ENCODE measurements around the gene TOPBP1. TPM values are rescaled to one million over a fixed set of nuclear protein-coding genes. Genes with fewer than 3 reads are reported as not detected.
"Not testable (repeated sequence)": the region's sequence is repeated elsewhere in the genome, so short reads cannot be mapped to it uniquely, and the experiment has no call there.

Gene TOPBP1
- total RNA-seq, 2 experiments from 2014 or later, result 131 to 139 TPM

- H4K20me1 ChIP-seq (ENCODE audit: insufficient read depth, low read length), result no peaks in the 10 kb centered on the region
- no TSS peak for BruUV-seq (replicated peaks)
- TF ChIP-seq EZH2phosphoT487 (IDR thresholded peaks at IDR 0.05; ENCODE audit: borderline replicate concordance, low read depth, low read length), result no peak
- TF ChIP-seq CTCF (conservative IDR thresholded peaks at IDR 0.05; ENCODE audit: low read length), result no peak
- H3K9me3 ChIP-seq (ENCODE audit: low read length), result no peaks in the 10 kb centered on the region
- no peak overlapping the region for H3K4me3 ChIP-seq (ENCODE audit: low read depth, low read length, poor library complexity, severe bottlenecking)
- no peaks in the 10 kb centered on the region for H3K79me2 ChIP-seq (ENCODE audit: insufficient read depth, low read depth, low read length)
- CTCF ChIA-PET (ENCODE audit: unreplicated experiment), result no interaction called here
- H3K36me3 ChIP-seq (ENCODE audit: insufficient read depth, low read length), result no peaks in the 10 kb centered on the region
- H3K4me1 ChIP-seq (ENCODE audit: insufficient read depth, low read length, poor library complexity, severe bottlenecking), result peaks cover 20% of the 10 kb centered on the region
- H3K27ac ChIP-seq (ENCODE audit: low read depth, low read length, poor library complexity, severe bottlenecking), result no peak overlapping the region
- peak overlapping the region; percentile 24 for H3K4me2 ChIP-seq (ENCODE audit: low read length)
- H3K9me2 ChIP-seq (ENCODE audit: insufficient read depth, low read length), result no peaks in the 10 kb centered on the region
- intact Hi-C loops (cut with micrococcal nuclease; ENCODE audit: unreplicated experiment), result no loop called here
- H2AFZ ChIP-seq (ENCODE audit: low read length), result peak overlapping the region; percentile 57; the same call in 1 of the 2 replicates
- peak; percentile 63 for DNase-seq (ENCODE audit: low spot score)
- POLR2A ChIA-PET, result interaction anchor here (0.7 to 3.9 kb wide), 7 partner anchors 8 to 61 kb away, joined by 3 to 35 read pairs (median 8); no protein-coding TSS in a partner anchor
Observed at GRCh38 chr3:133561679-133562078, 100.1 kb downstream of the TOPBP1 start.

- intact Hi-C loops (cut with micrococcal nuclease; ENCODE audit: unreplicated experiment); H4K20me1 ChIP-seq (ENCODE audit: insufficient read depth, low read length); CTCF ChIA-PET (ENCODE audit: unreplicated experiment); H3K27ac ChIP-seq (ENCODE audit: low read depth, low read length, poor library complexity, severe bottlenecking); H3K4me3 ChIP-seq (ENCODE audit: low read depth, low read length, poor library complexity, severe bottlenecking); H3K9me3 ChIP-seq (ENCODE audit: low read length); H3K36me3 ChIP-seq (ENCODE audit: insufficient read depth, low read length); H3K79me2 ChIP-seq (ENCODE audit: insufficient read depth, low read depth, low read length); H2AFZ ChIP-seq (ENCODE audit: low read length); DNase-seq (ENCODE audit: low spot score); H3K9me2 ChIP-seq (ENCODE audit: insufficient read depth, low read length); BruUV-seq (replicated peaks): not testable (repeated sequence)
- POLR2A ChIA-PET, result interaction anchor here (0.6 to 3.6 kb wide), 5 partner anchors 10 to 75 kb away, joined by 3 to 35 read pairs (median 12); partner anchors contain the start of gene CDV3
- Histone ChIP-seq H3K4me1 (ENCODE audit: insufficient read depth, low read length, poor library complexity, severe bottlenecking) (peaks cover 44% of the 10 kb centered on the region), H3K4me2 (ENCODE audit: low read length) (peak overlapping the region; percentile 69; the same call in 1 of the 2 replicates)
Observed at GRCh38 chr3:133551589-133551988, 110.2 kb downstream of the TOPBP1 start.

Small RNAs within 50 kb of the gene (small RNA-seq; reads per million reads assigned to genes)
- gene RF00438 (not detected), gene RNA5SP140 (0.47 reads per million), gene RNU6-678P (not detected)

Other genes starting within 250 kb of the TOPBP1 start
- 171 and 210 TPM in 2 replicates for gene CDV3, start 88.3 kb downstream of the TOPBP1 start, total RNA-seq (2014; rRNA removed; shearing (Covaris generic))
- 268 and 296 TPM in 2 replicates for gene CDV3, start 88.3 kb downstream of the TOPBP1 start, total RNA-seq (2022)
- gene TF, start 84.5 kb upstream of the TOPBP1 start, total RNA-seq (2014; rRNA removed; shearing (Covaris generic)), result 0.25 and 0.93 TPM in 2 replicates
- gene TF, start 84.5 kb upstream of the TOPBP1 start, total RNA-seq (2022), result 0.15 and 0.89 TPM in 2 replicates
- 36.0 and 39.4 TPM in 2 replicates for gene SRPRB, start 143.9 kb upstream of the TOPBP1 start, total RNA-seq (2014; rRNA removed; shearing (Covaris generic))
- 44.8 and 54.1 TPM in 2 replicates for gene SRPRB, start 143.9 kb upstream of the TOPBP1 start, total RNA-seq (2022)
- not detected in 2 replicates for gene RAB6B, start 233.9 kb upstream of the TOPBP1 start, total RNA-seq (2014; rRNA removed; shearing (Covaris generic))
- not detected in 2 replicates for gene RAB6B, start 233.9 kb upstream of the TOPBP1 start, total RNA-seq (2022)

Data from OCI-LY7 (cell line).